K562 (cell line): Measurements from ENCODE around the gene THAP8. TPM values are rescaled to one million over a fixed set of nuclear protein-coding genes. Genes with fewer than 3 reads are reported as not detected.

Experiments used
- ADNP ChIP-seq: fragments of 200-800 bp; sonication (Bioruptor generic); IDR thresholded peaks from 2 replicates; pipeline ENCODE4 v1.6.1; 2016; ENCODE audit warnings: missing genetic modification characterization, missing compliant biosample characterization
- BRCA1 ChIP-seq, 2 experiments: fragments of 450-650 bp in 1 of 2; sonication (generic) in 1 of 2; formaldehyde crosslinking in 1 of 2; IDR thresholded peaks; 2 replicates each; pipeline versions ENCODE4 v1.5.0 to v1.6.1; 2017 to 2020; ENCODE audit warnings: mild to moderate bottlenecking in 1 of 2, missing genetic modification reagents in 1 of 2
- GTF2E2 ChIP-seq: fragments of 200-800 bp; sonication (Bioruptor generic); IDR thresholded peaks from 2 replicates; pipeline ENCODE4 v1.6.1; 2016; ENCODE audit warnings: missing genetic modification characterization, missing compliant biosample characterization
- NRF1 ChIP-seq, 2 experiments: fragments of 450-650 bp; IDR thresholded peaks in 1 of 2; conservative IDR thresholded peaks in 1 of 2; 2 replicates each; pipeline ENCODE4 v1.6.1; 2014; ENCODE audit warnings: mild to moderate bottlenecking in 2 of 2
- PCBP2 ChIP-seq: fragments of 200-400 bp; formaldehyde crosslinking; IDR thresholded peaks from 2 replicates; pipeline ENCODE4 v1.6.1; 2018; ENCODE audit warnings: low read length, low read depth, mild to moderate bottlenecking, moderate library complexity; ENCODE audit not compliant: poor library complexity, severe bottlenecking
- PURB ChIP-seq: sonication (generic); formaldehyde crosslinking; IDR thresholded peaks from 2 replicates; pipeline ENCODE4 v1.9.0; 2021; ENCODE audit warnings: low read depth, mild to moderate bottlenecking, missing genetic modification reagents
- TAF1 ChIP-seq: IDR thresholded peaks from 2 replicates; pipeline ENCODE4 v1.6.1; 2011; ENCODE audit warnings: mild to moderate bottlenecking, low read length, moderate library complexity; ENCODE audit not compliant: insufficient read depth, control insufficient read depth, severe bottlenecking; ENCODE audit errors: extremely low read depth
- ZNF24 ChIP-seq: fragments of 450-650 bp; IDR thresholded peaks from 2 replicates; pipeline ENCODE4 v1.6.1; 2016
- ZZZ3 ChIP-seq: fragments of 450-650 bp; IDR thresholded peaks from 2 replicates; pipeline ENCODE4 v1.6.1; 2016; ENCODE audit warnings: antibody characterized with exemption, mild to moderate bottlenecking, moderate library complexity
- polyA plus RNA-seq, 8 experiments: library from polyadenylated mRNA; depleted of rRNA in 4 of 8; stranded (reverse) in 5 of 8; unstranded in 3 of 8; fragments of >200 nt; fragmentation: Nextera tagmentation in 2 of 8; fragmentation: Illumina TruSeq in 1 of 8; extraction: Ambion mirVana in 2 of 8; extraction: Trizol in 1 of 8; gene quantifications; 2 replicates each; pipeline versions ENCODE4 v1.2.1 to v1.2.3, GENCODE V29; 2011 to 2014; ENCODE audit warnings: inconsistent platforms in 1 of 8, missing spikeins in 1 of 8
- total RNA-seq, 7 experiments: library from RNA; depleted of rRNA in 6 of 7; stranded (reverse); fragments of >200 nt in 6 of 7; fragmentation: Illumina TruSeq in 2 of 7; extraction: Trizol in 2 of 7; gene quantifications; 2 replicates each; pipeline versions ENCODE4 v1.2.1 to v1.2.3, GENCODE V29; 2011 to 2021; ENCODE audit warnings: low replicate concordance in 1 of 7
- TF ChIP-seq, protein P1 (sequence below): sonication (generic); formaldehyde crosslinking; IDR thresholded peaks from 2 replicates; pipeline ENCODE4 v1.9.0; 2022; ENCODE audit warnings: mild to moderate bottlenecking, missing genetic modification reagents
- TF ChIP-seq, protein P2 (sequence below): fragments of 450-650 bp; IDR thresholded peaks from 2 replicates; pipeline ENCODE4 v1.6.1; 2018; ENCODE audit warnings: mild to moderate bottlenecking, low read depth; ENCODE audit not compliant: partially characterized antibody
- TF ChIP-seq, protein P3 (sequence below): sonication (generic); formaldehyde crosslinking; IDR thresholded peaks from 2 replicates; pipeline ENCODE4 v1.8.0; 2022; ENCODE audit warnings: missing genetic modification reagents, mild to moderate bottlenecking, moderate library complexity, borderline replicate concordance
- TF ChIP-seq, protein P4 (sequence below): fragments of 250-450 bp; sonication (Bioruptor Pico); IDR thresholded peaks from 2 replicates; pipeline ENCODE4 v1.9.0; 2021; ENCODE audit warnings: mild to moderate bottlenecking
- TF ChIP-seq, protein P5 (sequence below): fragments of 200-400 bp; formaldehyde crosslinking; IDR thresholded peaks from 2 replicates; pipeline ENCODE4 v1.6.1; 2017; ENCODE audit warnings: mild to moderate bottlenecking, low read depth, low read length, moderate library complexity
- TF ChIP-seq, protein P6 (sequence below): fragments of 250-450 bp; sonication (Bioruptor Pico); IDR thresholded peaks from 2 replicates; pipeline ENCODE4 v1.5.0; 2021; ENCODE audit warnings: mild to moderate bottlenecking, borderline replicate concordance

Gene THAP8
- total and polyA plus RNA-seq, 9 of the 15 experiments (the other 6 are each of a cell fraction or from before 2014, with no cell fraction given): 0.11 to 2.0 (median 0.94) TPM

DNA sequence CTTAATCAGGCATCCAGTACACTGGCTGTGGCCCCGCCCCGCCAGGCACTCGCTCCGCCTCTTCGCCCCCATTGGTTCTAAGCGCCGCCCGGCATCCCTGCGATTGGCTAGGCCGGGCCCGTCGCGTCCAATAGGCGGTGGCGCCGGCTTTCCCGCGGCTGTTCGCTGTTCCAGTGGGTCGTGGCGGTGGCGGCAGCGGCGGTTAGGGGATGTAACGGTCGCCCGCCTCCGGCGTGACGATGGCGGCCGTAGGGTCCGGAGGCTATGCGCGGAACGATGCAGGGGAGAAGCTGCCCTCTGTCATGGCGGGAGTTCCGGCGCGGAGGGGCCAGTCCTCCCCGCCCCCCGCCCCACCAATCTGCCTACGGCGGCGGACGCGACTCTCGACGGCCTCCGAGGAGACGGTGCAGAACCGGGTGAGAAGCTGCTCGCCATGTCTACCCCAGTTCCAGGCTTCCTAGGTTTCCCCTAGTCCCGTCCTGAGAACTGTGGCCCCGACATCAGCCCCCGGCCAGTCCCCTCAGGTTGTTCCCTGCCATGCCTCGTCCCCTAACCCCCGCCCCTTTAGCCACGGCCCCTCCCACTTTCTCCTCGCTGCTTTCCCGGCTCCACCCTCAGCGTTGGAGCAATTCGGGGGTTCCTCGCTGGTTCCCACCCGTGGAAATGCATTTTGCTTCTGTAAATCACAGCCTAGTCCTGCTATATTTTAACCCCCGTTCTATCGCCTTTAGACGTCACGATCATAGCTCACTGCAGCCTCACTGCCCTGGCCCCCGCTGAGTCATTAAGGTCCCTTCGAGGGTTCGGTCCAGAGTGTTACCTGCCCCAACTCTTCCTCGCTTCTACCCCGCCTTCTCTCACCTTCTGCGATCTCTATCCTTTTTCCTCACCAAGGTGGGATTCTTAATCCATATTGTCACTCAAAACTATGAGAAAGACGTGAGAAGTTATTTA lies 925 bp upstream of the THAP8 start, which contains the start of gene WDR62 (continued):
- TF ChIP-seq, protein P1, sequence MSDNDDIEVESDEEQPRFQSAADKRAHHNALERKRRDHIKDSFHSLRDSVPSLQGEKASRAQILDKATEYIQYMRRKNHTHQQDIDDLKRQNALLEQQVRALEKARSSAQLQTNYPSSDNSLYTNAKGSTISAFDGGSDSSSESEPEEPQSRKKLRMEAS (CRISPR knock-in tag): no peak
- TF ChIP-seq, protein P2, sequence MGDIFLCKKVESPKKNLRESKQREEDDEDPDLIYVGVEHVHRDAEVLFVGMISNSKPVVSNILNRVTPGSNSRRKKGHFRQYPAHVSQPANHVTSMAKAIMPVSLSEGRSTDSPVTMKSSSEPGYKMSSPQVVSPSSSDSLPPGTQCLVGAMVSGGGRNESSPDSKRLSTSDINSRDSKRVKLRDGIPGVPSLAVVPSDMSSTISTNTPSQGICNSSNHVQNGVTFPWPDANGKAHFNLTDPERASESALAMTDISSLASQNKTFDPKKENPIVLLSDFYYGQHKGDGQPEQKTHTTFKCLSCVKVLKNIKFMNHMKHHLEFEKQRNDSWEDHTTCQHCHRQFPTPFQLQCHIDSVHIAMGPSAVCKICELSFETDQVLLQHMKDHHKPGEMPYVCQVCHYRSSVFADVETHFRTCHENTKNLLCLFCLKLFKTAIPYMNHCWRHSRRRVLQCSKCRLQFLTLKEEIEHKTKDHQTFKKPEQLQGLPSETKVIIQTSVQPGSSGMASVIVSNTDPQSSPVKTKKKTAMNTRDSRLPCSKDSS: no peak
- TF ChIP-seq, protein P3, sequence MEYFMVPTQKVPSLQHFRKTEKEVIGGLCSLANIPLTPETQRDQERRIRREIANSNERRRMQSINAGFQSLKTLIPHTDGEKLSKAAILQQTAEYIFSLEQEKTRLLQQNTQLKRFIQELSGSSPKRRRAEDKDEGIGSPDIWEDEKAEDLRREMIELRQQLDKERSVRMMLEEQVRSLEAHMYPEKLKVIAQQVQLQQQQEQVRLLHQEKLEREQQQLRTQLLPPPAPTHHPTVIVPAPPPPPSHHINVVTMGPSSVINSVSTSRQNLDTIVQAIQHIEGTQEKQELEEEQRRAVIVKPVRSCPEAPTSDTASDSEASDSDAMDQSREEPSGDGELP (CRISPR knock-in tag): no peak; the same call in 1 of the 2 replicates
- TF ChIP-seq GTF2E2 (tag) (peak; percentile 59; the same call in 1 of the 2 replicates), ADNP (no peak), BRCA1 (IDR thresholded peaks at IDR 0.05) (no peak), BRCA1 (CRISPR knock-in tag; IDR thresholded peaks at IDR 0.05) (no peak), ZZZ3 (0 out of 2 replicates have a peak, but pooled peaks have one; percentile 23), ZNF24 (no peak), PURB (no peak), PCBP2 (no peak), TAF1 (peak; percentile 56), NRF1 (conservative IDR thresholded peaks at IDR 0.05 in 1 of 2, IDR thresholded peaks at IDR 0.05 in 1 of 2) (no peak)
- TF ChIP-seq, protein P4, sequence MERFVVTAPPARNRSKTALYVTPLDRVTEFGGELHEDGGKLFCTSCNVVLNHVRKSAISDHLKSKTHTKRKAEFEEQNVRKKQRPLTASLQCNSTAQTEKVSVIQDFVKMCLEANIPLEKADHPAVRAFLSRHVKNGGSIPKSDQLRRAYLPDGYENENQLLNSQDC (CRISPR knock-in tag): no peak; the same call in 1 of the 2 replicates
- TF ChIP-seq, protein P5, sequence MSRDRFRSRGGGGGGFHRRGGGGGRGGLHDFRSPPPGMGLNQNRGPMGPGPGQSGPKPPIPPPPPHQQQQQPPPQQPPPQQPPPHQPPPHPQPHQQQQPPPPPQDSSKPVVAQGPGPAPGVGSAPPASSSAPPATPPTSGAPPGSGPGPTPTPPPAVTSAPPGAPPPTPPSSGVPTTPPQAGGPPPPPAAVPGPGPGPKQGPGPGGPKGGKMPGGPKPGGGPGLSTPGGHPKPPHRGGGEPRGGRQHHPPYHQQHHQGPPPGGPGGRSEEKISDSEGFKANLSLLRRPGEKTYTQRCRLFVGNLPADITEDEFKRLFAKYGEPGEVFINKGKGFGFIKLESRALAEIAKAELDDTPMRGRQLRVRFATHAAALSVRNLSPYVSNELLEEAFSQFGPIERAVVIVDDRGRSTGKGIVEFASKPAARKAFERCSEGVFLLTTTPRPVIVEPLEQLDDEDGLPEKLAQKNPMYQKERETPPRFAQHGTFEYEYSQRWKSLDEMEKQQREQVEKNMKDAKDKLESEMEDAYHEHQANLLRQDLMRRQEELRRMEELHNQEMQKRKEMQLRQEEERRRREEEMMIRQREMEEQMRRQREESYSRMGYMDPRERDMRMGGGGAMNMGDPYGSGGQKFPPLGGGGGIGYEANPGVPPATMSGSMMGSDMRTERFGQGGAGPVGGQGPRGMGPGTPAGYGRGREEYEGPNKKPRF: no peak
- TF ChIP-seq, protein P6, sequence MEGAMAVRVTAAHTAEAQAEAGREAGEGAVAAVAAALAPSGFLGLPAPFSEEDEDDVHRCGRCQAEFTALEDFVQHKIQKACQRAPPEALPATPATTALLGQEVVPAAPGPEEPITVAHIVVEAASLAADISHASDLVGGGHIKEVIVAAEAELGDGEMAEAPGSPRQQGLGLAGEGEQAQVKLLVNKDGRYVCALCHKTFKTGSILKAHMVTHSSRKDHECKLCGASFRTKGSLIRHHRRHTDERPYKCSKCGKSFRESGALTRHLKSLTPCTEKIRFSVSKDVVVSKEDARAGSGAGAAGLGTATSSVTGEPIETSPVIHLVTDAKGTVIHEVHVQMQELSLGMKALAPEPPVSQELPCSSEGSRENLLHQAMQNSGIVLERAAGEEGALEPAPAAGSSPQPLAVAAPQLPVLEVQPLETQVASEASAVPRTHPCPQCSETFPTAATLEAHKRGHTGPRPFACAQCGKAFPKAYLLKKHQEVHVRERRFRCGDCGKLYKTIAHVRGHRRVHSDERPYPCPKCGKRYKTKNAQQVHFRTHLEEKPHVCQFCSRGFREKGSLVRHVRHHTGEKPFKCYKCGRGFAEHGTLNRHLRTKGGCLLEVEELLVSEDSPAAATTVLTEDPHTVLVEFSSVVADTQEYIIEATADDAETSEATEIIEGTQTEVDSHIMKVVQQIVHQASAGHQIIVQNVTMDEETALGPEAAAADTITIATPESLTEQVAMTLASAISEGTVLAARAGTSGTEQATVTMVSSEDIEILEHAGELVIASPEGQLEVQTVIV (CRISPR knock-in tag): no peak
